ENCODE data around the gene ODF2L.

- TF ChIP-seq, protein P1, sequence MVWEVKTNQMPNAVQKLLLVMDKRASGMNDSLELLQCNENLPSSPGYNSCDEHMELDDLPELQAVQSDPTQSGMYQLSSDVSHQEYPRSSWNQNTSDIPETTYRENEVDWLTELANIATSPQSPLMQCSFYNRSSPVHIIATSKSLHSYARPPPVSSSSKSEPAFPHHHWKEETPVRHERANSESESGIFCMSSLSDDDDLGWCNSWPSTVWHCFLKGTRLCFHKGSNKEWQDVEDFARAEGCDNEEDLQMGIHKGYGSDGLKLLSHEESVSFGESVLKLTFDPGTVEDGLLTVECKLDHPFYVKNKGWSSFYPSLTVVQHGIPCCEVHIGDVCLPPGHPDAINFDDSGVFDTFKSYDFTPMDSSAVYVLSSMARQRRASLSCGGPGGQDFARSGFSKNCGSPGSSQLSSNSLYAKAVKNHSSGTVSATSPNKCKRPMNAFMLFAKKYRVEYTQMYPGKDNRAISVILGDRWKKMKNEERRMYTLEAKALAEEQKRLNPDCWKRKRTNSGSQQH (CRISPR knock-in tag; IDR thresholded peaks at IDR 0.05; ENCODE audit: low read depth) = no peak
- TF ChIP-seq, protein P2, sequence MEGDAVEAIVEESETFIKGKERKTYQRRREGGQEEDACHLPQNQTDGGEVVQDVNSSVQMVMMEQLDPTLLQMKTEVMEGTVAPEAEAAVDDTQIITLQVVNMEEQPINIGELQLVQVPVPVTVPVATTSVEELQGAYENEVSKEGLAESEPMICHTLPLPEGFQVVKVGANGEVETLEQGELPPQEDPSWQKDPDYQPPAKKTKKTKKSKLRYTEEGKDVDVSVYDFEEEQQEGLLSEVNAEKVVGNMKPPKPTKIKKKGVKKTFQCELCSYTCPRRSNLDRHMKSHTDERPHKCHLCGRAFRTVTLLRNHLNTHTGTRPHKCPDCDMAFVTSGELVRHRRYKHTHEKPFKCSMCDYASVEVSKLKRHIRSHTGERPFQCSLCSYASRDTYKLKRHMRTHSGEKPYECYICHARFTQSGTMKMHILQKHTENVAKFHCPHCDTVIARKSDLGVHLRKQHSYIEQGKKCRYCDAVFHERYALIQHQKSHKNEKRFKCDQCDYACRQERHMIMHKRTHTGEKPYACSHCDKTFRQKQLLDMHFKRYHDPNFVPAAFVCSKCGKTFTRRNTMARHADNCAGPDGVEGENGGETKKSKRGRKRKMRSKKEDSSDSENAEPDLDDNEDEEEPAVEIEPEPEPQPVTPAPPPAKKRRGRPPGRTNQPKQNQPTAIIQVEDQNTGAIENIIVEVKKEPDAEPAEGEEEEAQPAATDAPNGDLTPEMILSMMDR (CRISPR knock-in tag; IDR thresholded peaks at IDR 0.05) = no peak
- no peak for TF ChIP-seq EZH2 (conservative IDR thresholded peaks at IDR 0.05; ENCODE audit: low read depth, low read length)
- no peak for TF ChIP-seq ZBTB8A (CRISPR knock-in tag; IDR thresholded peaks at IDR 0.05; ENCODE audit: borderline replicate concordance, low read depth)
- no peak for TF ChIP-seq IKZF4 (CRISPR knock-in tag; IDR thresholded peaks at IDR 0.05; ENCODE audit: borderline replicate concordance, low read depth, not compliant biosample characterization)
These were observed 56.2 kb downstream of the ODF2L start for GRCh38 chr1:86339906-86340305.

All from HepG2 (cell line).